HT-29 (cell line): ENCODE measurements around the gene RNASE12. TPM values are rescaled to one million over a fixed set of nuclear protein-coding genes. Genes with fewer than 3 reads are reported as not detected.
"Not testable (repeated sequence)": the region's sequence is repeated elsewhere in the genome, so short reads cannot be mapped to it uniquely, and the experiment has no call there.

Experiments
- DNase-seq: peaks from one replicate; pipeline ENCODE4 v3.0.0-alpha.2; 2015; ENCODE audit warnings: low spot score
- total RNA-seq: library from RNA; depleted of rRNA; stranded (reverse); fragments of >200 nt; shearing (Covaris generic); gene quantifications from 2 replicates; pipeline ENCODE4 v1.2.3, GENCODE V29; 2014

RNASE12 gene
- total RNA-seq, 1 experiment from 2014 or later: not detected

DNA sequence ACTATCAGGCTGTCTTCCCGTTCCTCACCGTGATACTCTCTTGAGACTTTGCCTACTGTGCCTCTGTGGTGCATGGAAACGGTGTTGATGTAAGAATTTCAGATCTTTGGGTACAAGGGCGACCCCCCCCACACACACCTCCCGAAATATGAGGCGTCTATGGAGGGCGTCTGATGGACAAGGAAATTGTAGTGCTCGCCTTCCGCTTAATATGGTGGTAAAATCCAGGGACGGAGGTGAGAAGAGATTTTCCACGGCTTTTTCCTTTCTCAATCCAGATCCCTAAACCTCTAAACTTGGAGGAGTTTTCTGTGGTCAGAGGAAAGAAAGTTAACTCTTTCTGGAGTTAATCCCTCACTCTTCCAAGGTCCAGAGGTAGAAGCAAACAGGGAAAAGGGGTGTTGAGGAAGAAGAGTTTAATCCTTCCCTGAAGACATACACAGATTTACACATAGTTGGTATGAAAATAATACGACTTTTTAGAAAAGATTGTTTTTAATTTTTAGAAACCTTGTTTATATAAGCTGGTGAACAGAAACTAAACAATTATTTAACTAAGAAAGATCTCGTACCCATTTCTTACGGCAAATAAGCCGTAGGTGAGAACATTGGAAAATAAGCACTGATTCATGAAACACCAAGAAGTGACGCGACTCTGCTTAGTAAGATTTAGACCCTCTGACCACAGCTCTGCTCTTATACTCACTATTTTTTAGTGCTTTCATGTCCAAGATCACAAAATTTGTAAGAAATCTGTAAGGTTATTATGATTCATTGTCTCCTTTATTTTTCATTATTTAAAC lies 23.1 kb upstream of the RNASE12 start:
- peak; percentile 34 for DNase-seq

DNA sequence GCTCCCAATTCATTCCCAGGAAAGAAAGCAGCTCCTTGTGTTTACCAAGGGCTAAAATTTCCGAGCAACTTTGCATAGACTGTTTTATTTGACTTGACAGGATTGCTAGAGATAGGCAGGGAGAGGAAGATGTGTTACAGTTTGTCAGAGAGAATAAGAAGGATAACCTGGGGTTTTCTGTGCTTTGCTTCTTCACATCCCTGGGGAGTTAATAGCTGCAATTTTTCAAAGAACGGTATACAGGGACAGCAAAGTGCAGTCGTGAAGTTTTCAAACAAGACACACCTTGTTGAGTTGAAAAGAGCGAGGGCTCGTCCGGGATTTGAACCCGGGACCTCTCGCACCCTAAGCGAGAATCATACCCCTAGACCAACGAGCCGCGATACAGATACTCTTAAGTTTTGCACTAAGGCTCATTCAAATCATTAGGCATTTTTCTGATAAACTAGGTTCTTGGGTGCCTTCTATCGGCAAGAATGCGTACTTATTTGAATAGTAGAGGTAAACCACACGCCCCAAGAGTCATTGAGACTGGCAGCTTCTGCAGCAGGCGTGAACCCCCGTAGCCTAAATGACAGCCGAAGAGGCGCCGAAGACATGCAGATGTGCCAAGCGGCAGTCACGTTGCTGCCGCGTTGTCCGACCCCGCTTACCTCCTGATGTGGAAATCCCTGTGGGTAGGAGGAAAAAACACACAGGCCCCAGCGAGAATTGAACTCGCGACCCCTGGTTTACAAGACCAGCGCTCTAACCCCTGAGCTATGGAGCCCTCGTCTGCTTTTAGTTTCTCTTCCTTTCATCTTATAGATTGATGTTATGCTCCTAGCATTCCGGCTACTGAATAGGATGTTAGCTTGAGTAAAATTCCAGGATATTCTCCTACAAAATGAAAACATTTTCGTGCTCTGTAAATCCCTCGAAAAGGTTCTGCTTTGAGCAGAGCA lies 22.2 kb upstream of the RNASE12 start:
- peak; percentile 93 for DNase-seq

DNA sequence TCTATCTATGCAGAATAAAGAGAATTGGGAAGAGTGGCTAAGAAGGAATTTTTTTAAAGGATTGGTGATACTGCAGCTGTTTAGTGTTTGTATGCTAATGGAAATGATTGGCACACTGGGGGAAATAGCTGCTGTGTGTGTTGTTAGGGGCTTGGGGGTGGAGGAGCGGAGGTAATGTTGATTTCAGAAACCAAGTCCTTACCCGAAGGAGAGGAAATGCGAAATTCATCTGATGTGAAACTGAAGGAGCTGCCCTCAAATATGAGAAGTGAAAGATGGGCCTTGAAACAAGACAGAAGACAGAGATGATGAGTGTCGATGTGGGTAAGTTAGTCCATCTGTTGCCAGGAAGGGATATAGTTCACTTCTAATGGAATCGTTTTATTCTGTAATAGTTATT lies 21.2 kb upstream of the RNASE12 start:
- no peak for DNase-seq

DNA sequence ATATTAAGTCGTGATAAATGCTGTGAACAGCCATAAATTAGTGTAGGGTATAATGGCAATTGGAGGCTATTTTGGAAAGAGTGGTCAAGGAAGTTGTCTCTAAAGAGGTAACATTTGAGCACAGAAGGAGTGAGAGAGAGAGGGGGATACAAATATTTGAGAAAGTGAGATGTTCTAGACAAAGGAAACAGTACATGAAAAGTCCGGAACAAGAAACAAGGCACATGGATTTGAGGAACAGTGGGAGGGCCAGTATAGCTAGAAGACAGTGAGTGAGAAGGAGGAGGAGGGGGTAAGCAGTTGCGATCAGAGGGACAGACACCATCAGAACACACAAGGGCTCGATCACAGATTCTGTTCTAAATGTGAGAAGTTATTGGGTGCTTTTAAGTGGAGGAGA lies 20.1 kb upstream of the RNASE12 start:
- DNase-seq: no peak

DNA sequence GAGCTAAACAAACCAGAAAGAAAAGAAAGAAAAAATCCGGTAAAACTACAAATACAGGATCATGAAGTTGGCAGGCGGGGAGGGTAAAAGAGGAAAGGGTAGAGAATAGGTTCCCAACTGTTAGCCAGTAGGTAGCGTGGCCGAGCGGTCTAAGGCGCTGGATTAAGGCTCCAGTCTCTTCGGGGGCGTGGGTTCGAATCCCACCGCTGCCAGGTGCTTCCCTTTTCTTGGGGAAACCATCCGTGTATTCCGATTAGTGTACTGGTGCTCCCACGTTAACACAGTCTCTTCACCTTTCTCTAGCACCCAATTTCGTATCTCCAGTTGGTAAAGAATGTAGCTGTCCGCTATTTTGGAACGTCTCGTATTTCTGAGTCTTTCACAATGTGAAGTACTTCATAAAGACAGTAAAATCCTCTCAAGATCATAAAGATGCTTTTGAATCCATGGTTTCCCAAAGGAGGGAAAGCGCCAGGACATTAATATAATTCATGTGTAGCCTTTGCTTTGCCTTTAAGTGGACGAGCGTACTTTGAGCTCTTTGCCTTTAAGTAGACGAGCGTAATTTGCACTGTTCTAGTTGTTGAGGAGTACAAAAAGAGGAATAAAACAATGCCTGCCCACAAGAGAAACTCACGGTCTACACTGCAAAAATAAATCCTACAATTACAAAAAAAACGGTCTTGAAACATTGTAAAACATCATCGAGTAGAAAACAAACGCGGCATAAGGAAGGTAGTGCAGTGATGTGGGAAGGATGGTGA lies 19.0 kb upstream of the RNASE12 start:
- DNase-seq: peak; percentile 80

DNA sequence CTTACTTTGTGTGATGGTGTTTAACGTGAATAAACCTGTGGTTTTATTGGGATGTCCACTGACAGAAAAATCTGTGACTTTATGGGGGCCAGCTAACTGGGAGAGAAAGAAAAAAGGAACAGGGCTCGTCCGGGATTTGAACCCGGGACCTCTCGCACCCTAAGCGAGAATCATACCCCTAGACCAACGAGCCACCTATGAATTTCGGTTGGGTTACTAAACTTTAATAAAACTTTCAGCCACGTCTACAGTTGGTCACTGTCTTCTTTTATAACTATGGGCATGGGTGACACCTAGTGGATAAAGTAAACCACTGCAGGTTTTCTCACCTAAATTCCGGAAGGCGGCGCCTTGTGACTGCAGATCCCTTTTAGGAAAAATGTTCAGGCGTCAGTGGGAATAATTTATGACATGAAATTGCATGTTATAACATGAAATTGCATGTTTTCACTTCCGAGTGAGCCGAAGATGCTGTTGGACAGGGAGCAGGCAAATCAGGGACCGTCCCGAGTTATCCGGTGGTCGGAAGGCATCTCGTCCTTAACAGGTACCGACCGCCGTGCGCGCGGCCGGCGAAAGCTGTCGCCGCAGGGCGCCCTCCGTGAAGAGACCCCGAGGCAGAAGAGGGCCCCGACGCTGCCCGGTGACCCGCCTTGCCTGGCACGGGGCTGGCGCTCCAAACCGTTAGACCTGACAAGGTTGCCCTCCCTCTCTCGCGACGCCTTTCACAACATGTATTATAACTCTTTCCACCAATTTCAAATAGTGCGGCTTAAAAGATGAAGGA lies 18.2 kb upstream of the RNASE12 start:
- peak; percentile 91 for DNase-seq

DNA sequence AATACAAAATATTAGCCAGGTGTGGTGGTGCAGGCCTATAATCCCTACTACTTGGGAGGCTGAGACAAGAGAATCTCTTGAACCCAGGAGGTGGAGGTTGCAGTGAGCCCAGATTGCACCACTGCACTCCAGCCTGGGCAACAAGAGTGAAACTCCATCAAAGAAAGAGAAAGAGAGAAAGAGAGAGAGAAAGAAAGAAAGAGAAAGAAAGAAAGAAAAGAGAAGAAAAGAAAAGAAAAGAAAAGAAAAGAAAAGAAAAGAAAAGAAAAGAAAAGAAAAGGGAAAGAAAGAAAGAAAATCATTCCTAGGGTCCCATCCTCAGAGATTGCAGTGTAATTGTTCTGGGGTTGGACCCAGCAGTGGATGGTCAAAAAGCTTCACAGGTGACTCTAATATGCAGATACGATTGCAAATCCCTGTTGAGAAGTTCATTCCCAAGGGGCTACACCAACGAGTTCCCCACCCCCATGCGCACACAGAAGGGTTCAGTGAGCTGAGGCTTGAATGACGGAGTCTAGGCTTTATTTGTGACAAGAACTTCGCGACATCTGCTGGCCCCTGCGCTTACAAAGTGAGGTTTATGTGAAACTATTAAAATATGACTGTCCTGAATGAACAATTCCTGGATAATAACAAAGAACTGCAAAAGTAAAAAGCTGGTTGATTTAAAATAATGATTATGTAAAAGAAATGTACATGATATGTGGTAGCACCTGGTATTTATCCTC lies 17.4 kb upstream of the RNASE12 start:
- no peak for DNase-seq

DNA sequence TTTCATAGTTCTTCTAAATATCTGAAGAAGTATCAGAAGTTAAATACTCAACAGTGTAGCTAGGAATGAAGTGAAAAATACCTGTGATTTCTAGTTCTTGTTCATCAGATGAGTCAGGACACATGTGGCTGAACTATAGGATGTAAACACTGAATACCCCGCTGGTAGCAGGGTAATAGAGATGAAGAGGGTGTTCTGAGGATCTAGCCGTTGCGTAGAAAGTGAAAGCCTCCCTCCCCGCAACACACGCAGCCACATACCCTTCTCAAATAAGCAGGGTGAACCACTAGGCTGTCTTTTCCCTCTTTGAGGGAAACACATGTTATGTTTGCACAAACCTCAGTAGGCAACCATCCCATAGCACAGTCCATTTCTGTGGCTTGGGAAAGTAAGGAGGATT lies 16.4 kb upstream of the RNASE12 start:
- DNase-seq: no peak

DNA sequence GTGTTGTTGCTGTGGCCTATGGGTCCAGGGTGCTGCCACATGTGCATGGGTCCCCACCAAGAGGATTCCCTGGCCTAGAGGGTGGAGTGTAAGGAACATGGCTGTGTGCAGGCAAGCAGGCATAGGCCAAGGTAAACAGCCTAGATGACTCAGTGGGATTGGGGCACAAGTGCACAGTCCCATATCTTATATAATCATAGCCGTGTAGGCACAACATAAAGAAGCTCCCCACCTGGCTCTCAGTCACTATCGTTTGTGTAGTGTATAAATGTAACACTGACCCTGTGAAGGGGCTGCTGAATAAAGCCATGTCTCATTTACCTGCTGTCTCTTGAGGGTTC lies 15.7 kb upstream of the RNASE12 start:
- no peak for DNase-seq

DNA sequence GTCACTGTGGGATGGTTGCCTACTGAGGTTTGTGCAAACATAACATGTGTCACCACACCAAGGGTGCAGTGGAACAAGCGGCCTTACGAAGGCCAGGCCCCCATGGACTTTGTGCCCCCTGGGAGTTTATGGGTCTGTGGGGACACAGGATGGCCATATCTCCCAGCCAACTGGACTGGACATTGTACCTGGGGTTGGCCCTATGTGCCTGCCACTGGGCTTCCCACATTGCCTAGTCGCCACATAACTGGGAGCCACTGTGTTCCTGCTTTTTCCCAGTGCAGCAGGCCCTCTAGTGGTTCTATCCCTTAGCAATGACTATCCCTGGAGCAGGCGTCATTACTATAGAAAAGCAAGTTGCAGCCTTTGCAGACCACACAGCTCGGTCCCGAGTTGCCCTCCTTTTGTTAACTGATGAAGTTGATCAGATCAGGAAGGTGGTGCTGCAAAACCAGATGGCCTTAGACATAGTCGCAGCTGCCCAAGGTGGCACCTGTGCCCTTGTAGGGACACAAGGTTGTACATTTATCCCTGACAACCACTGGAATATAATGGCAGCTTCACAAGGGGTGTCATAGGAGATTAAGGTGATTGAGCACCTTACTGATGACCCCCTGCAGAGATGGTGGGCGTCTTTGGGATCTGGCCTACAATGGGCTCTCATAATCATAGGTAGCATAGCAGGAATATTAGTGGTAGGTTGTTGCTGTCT lies 15.2 kb upstream of the RNASE12 start:
- peak; percentile 52 for DNase-seq

DNA sequence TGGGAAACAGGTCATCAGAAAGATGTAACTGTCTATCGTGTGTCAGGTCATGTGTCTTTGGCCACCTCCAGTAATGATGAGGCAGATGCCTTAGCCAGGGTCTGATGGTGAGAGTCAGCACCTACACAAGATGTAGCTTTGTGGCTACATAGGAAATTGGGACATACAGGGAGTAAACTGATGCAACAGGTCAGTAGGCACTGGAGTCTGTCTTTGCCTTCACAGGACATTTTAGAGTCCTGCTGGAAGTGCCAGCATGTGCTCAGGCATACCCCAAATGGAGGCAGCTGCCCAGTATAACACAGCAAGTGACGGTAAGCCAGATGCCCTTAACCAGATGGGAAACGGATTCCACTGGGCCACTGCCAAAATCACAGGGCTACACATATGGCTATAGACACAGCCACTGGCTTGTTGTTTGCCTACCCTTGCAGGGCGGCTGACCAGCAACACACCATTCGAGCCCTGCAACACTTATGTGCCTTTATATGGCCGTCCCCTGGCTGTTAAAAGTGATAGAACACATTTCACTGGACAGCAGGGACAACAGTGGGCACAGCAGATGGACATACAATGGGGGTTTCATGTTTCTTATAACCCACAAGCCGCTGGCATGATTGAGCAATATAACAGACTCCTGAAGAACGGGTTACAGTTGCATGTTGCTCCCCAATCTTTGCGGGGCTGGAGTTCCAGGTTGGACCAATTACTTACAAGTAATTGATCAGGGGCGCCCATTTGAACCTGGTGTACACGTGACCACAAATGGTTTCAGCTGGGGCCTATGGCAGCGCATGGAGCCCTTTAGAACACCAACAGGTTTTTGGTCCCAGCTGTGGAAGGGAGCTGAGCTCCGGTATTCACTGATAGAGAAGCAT lies 12.9 kb upstream of the RNASE12 start:
- no peak for DNase-seq

DNA sequence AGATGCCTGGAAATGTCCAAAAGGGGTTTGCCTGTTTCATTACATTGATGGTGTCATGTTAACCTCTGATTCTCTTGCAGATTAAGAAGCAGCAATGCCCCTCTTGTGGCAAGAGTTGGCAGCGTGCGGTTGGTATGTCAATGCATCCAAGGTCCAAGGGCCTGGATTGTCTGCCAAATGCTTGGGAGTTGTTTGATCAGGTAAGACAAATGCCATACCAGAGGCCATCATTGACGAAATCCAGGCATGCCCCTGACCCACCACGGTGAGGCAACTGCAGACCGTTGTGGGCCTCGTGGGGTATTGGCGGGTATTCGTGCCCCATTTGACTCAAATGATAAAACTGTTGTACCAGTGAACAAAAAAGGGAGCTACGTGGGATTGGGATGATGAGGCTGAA lies 11.4 kb upstream of the RNASE12 start:
- DNase-seq: no peak

DNA sequence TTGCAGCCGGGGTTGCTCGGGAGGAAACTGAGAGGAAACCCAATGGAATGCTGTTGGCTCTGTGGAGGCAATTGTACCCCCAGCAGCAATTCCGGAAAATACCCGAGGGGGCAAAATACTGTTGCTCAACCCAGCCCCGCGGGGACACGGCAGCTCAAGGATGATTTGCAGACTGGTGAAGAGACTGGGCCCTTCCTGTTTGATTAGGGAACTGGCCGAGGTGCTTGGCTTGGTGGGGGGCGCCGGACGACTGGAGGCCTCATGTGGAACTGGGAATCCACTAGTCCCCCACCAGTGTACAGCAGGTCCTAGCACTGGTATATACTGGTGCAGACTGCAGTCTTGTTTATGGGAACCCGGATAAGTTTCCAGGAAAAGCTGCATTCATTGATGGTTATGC lies 10.3 kb upstream of the RNASE12 start:
- no peak for DNase-seq

DNA sequence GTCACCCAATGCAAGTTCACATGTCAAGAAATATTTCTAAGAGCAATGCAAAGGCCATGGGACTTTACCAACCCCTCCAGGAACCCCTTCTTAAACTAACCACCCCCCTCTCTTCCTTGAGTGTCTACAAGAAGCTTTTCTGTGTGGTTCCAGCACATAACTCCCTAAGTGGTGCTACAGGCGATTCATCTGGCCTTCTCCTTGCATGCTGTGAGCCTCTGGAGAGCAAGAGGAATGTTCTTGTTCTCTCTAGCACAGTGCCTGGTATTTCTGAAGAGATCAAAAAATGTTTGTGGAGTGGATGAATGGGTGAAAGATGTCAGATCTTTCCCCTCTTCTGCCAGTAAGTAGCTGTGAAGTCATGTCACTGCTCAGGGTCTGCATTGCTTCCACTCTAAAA lies 5.9 kb upstream of the RNASE12 start:
- DNase-seq: no peak

DNA sequence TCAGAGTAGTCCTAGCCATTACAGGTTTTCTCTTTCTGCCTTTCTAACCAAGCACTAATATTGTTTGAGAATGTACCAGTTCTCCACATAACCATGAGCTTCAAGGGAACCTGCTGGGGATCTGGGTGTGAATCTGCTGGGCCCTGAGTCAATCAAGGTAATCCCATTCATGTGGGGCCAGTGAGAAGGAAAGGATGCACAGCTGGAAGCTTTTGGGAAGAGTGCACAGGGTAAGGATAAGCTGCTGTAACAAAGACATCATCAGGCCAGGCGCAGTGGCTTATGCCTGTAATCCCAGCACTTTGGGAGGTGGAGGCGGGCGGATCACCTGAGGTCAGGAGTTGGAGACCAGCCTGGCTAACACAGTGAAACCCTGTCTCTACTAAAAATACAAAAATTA lies 4.5 kb upstream of the RNASE12 start:
- DNase-seq: not testable (repeated sequence)

DNA sequence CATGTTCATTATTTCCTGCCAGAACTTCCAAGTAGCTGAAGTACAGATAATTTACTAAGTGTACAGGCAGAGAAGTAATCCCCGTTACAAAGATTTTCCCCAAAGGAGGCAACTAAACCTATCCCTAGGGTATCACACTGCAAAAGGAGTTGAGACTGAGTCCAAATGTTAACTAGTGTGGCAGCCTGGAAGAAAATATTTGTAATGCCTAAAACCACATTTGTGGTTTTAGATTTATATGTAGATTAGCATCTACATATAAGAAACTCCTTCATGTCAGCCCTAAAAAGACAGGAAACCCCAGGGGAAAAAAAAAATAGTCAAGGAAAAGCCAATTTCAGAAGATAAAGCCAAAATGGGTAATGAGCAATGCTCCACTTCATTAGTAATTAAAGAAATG lies 1.4 kb upstream of the RNASE12 start:
- DNase-seq: no peak

DNA sequence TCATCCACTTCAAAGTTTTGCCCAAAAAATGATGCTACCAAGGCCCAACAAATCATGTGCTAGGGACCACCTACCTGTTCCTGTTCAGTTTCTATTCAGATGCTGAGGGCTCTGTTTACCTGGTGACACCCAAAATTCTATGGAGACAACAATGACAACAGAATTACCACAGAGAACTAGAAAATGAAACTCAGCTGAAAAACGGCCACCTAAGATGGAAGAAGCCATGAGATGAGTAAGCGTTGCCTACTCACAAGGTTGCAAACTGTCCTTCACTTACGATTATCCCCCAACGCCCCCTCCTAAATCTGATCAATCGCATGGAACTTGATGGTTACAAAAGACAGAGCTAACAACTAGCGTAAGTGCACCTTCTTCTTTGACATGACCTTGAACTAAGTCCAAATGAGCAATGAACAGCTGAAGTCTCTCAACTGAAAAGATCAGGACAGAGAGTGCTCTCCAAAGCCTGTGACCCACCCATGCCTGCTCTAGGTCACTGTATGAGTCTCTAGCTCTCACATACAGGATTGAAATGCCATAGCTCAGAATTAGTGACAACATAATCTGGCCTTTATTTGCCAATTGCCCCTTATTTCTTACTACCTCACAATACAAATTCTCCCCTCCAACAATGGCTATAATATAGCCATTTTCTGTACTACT lies 3.6 kb downstream of the RNASE12 start, which contains the start of gene RNASE11:
RNASE11 (minus strand) TSS at position 513 of the 666 bp plus-strand sequence.
- DNase-seq: no peak

DNA sequence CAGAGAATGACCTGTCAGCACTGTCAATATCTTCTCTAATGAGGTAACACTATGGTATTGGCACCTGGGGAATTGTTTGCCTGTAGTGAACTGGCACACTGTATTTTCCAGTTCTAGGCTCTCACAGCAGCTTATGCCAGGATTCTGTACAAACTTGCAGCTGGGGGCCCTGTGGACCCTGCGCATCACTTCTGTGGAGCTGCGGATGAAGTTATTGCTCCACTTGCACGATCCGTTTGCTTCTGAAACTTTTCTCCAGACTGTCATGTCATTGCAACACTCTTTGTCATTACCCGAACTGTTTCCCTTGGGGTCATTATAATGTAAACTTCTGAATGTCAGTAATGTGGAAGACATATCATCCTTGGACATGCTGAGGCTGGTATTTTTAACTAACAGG lies 7.3 kb downstream of the RNASE12 start:
- DNase-seq: no peak
